H9 (cell line): ENCODE measurements around the gene ARHGEF17. TPM values are rescaled to one million over a fixed set of nuclear protein-coding genes. Genes with fewer than 3 reads are reported as not detected.

ENCODE experiments used
- DNase-seq: peaks from one replicate; pipeline ENCODE4 v3.0.0-alpha.2; 2017
- H2AFZ ChIP-seq: one replicate; pipeline ENCODE4 v1.6.1; 2013; ENCODE audit warnings: mild to moderate bottlenecking, low read length, control low read depth, moderate library complexity
- H2AK5ac ChIP-seq: 2 replicates; pipeline ENCODE4 v1.6.1; 2013; ENCODE audit warnings: low read length, control low read depth, mixed read lengths; ENCODE audit not compliant: insufficient read length
- H2BK120ac ChIP-seq: one replicate; pipeline ENCODE4 v1.6.1; 2013; ENCODE audit warnings: low read depth, mild to moderate bottlenecking, low read length, control low read depth, inconsistent platforms; ENCODE audit not compliant: poor library complexity, severe bottlenecking
- H2BK12ac ChIP-seq: 2 replicates; pipeline ENCODE4 v1.6.1; 2013; ENCODE audit warnings: low read length, control low read depth, mixed read lengths, low read depth; ENCODE audit not compliant: insufficient read length
- H2BK15ac ChIP-seq: 2 replicates; pipeline ENCODE4 v1.6.1; 2013; ENCODE audit warnings: low read depth, low read length, control low read depth
- H2BK20ac ChIP-seq: one replicate; pipeline ENCODE4 v1.6.1; 2013; ENCODE audit warnings: low read depth, mild to moderate bottlenecking, low read length, control low read depth, inconsistent platforms; ENCODE audit not compliant: poor library complexity, severe bottlenecking
- H2BK5ac ChIP-seq: 2 replicates; pipeline ENCODE4 v1.6.1; 2013; ENCODE audit warnings: low read length, control low read depth, mixed read lengths; ENCODE audit not compliant: insufficient read length
- H3K14ac ChIP-seq: 2 replicates; pipeline ENCODE4 v1.6.1; 2013; ENCODE audit warnings: low read length, control low read depth; ENCODE audit not compliant: insufficient read depth
- H3K18ac ChIP-seq: 2 replicates; pipeline ENCODE4 v1.6.1; 2013; ENCODE audit warnings: low read depth, mild to moderate bottlenecking, mixed read lengths, low read length, control low read depth; ENCODE audit not compliant: insufficient read length
- H3K23ac ChIP-seq: 2 replicates; pipeline ENCODE4 v1.6.1; 2013; ENCODE audit warnings: low read length, control low read depth, mixed read lengths, low read depth; ENCODE audit not compliant: insufficient read length
- H3K23me2 ChIP-seq: 2 replicates; pipeline ENCODE4 v1.6.1; 2013; ENCODE audit warnings: low read depth, mild to moderate bottlenecking, mixed read lengths, low read length, control low read depth; ENCODE audit not compliant: insufficient read length, poor library complexity, severe bottlenecking
- H3K27ac ChIP-seq: 2 replicates; pipeline ENCODE4 v1.5.1; 2013; ENCODE audit warnings: low read length, control low read depth, mixed read lengths, low read depth; ENCODE audit not compliant: insufficient read length
- H3K27me3 ChIP-seq: 2 replicates; pipeline ENCODE4 v1.6.1; 2013; ENCODE audit warnings: low read length, control low read depth, inconsistent platforms; ENCODE audit not compliant: insufficient read depth
- H3K4ac ChIP-seq: 2 replicates; pipeline ENCODE4 v1.6.1; 2013; ENCODE audit warnings: low read depth, mild to moderate bottlenecking, control low read depth, inconsistent platforms, low read length, moderate library complexity
- H3K4me1 ChIP-seq: 2 replicates; pipeline ENCODE4 v1.6.1; 2013; ENCODE audit warnings: low read length, control low read depth, inconsistent platforms; ENCODE audit not compliant: insufficient read depth
- H3K4me2 ChIP-seq: 2 replicates; pipeline ENCODE4 v1.6.1; 2013; ENCODE audit warnings: low read length, control low read depth, mixed read lengths; ENCODE audit not compliant: insufficient read length, insufficient read depth
- H3K56ac ChIP-seq: 2 replicates; pipeline ENCODE4 v1.6.1; 2013; ENCODE audit warnings: low read depth, mild to moderate bottlenecking, mixed read lengths, low read length, control low read depth; ENCODE audit not compliant: insufficient read length
- H3K79me1 ChIP-seq: 2 replicates; pipeline ENCODE4 v1.6.1; 2013; ENCODE audit warnings: low read depth, mild to moderate bottlenecking, moderate library complexity, low read length, control low read depth, inconsistent platforms; ENCODE audit not compliant: insufficient read depth, poor library complexity, severe bottlenecking
- H3K79me2 ChIP-seq: 2 replicates; pipeline ENCODE4 v1.6.1; 2013; ENCODE audit warnings: low read length, control low read depth, inconsistent platforms; ENCODE audit not compliant: insufficient read depth
- H3K9ac ChIP-seq: 2 replicates; pipeline ENCODE4 v1.6.1; 2013; ENCODE audit warnings: low read length, control low read depth, mixed read lengths; ENCODE audit not compliant: insufficient read length; ENCODE audit errors: extremely low read depth
- H3K9me3 ChIP-seq: one replicate; pipeline ENCODE4 v1.6.1; 2013; ENCODE audit warnings: low read depth, low read length, inconsistent platforms; ENCODE audit not compliant: control insufficient read depth
- H3T11ph ChIP-seq: one replicate; pipeline ENCODE4 v1.6.1; 2013; ENCODE audit warnings: mild to moderate bottlenecking, low read length, control low read depth, inconsistent platforms
- H4K20me1 ChIP-seq: one replicate; pipeline ENCODE4 v1.6.1; 2013; ENCODE audit not compliant: control insufficient read depth, insufficient read length, insufficient read depth
- H4K5ac ChIP-seq: 2 replicates; pipeline ENCODE4 v1.6.1; 2013; ENCODE audit warnings: low read depth, mild to moderate bottlenecking, mixed read lengths, low read length, control low read depth; ENCODE audit not compliant: insufficient read length
- H4K8ac ChIP-seq: replicated peaks from 2 replicates; pipeline ENCODE4 v1.6.1; 2013; ENCODE audit warnings: low read length, control low read depth, mixed read lengths, low read depth; ENCODE audit not compliant: insufficient read length
- H4K91ac ChIP-seq: 2 replicates; pipeline ENCODE4 v1.6.1; 2013; ENCODE audit warnings: low read depth, mild to moderate bottlenecking, moderate library complexity, mixed read lengths, low read length, control low read depth; ENCODE audit not compliant: insufficient read length
- H3K27ac Mint-ChIP-seq, 3 experiments: 2 replicates in 2 of 3; 3 replicates in 1 of 3; pipeline ENCODE4 v1.8.0; 2020 to 2021; ENCODE audit warnings: mixed read lengths in 3 of 3, mild to moderate bottlenecking in 1 of 3, moderate library complexity in 1 of 3
- H3K27me3 Mint-ChIP-seq: 2 replicates; pipeline ENCODE4 v1.8.0; 2021; ENCODE audit warnings: low read depth, mild to moderate bottlenecking, moderate library complexity, mixed read lengths
- H3K36me3 Mint-ChIP-seq, 3 experiments: 2 replicates in 2 of 3; 3 replicates in 1 of 3; pipeline ENCODE4 v1.8.0; 2020 to 2021; ENCODE audit warnings: low read depth in 3 of 3, mixed read lengths in 3 of 3; ENCODE audit not compliant: insufficient read depth in 1 of 3
- H3K4me1 Mint-ChIP-seq, 2 experiments: 2 replicates each; pipeline ENCODE4 v1.8.0; 2020; ENCODE audit warnings: mixed read lengths in 2 of 2
- H3K4me3 Mint-ChIP-seq, 2 experiments: 2 replicates in 1 of 2; 3 replicates in 1 of 2; pipeline ENCODE4 v1.8.0; 2020 to 2021; ENCODE audit warnings: mild to moderate bottlenecking in 2 of 2, mixed read lengths in 2 of 2, moderate library complexity in 1 of 2
- H3K9me3 Mint-ChIP-seq, 2 experiments: 2 replicates in 1 of 2; 3 replicates in 1 of 2; pipeline ENCODE4 v1.8.0; 2020; ENCODE audit warnings: mild to moderate bottlenecking in 2 of 2, mixed read lengths in 2 of 2, moderate library complexity in 1 of 2
- CTCF ChIP-seq: fragments of 200-600 bp; sonication (generic); conservative IDR thresholded peaks from 3 replicates; pipeline ENCODE4 v1.8.0; 2021; ENCODE audit warnings: antibody characterized with exemption, mild to moderate bottlenecking
- WGBS: extraction: QIAGEN DNeasy Blood & Tissue Kit; methylation state at CpG from one replicate; pipeline ENCODE4 v1.1.7; 2013; ENCODE audit warnings: missing lambda C conversion rate, low lambda C conversion rate, mixed read lengths; ENCODE audit not compliant: insufficient read length; ENCODE audit errors: extremely low coverage; 5-methylcytosine and 5-hydroxymethylcytosine counted together
- total RNA-seq: library from RNA; stranded (reverse); gene quantifications from 2 replicates; pipeline ENCODE4 v1.2.1, GENCODE V29; 2021

The ARHGEF17 gene
- total RNA-seq, 1 experiment from 2014 or later, result 7.4 TPM

DNA sequence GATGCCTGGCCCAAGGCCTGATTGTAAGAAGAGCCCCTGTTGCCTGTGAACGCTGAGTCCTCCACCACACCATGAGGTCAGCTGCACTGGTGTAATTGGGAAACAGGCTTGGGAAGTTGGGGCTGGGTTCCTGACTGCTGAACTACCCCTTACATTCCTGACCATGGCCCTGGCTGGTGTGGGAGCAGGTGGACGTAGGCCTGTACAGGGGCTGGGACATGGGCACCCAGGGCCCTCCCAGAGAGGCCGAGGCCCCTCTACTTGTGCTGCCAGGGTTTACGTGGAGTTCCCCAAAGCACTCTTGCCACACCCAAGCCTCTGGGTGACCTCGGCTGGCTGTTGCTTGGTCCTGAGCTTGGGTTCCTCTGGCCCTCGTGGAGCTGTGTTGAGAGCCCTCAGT lies 73.5 kb downstream of the ARHGEF17 start:
- Histone ChIP-seq H2AK5ac (no peak overlapping the region), H3K18ac (no peak overlapping the region), H3T11ph (no peak overlapping the region)

More for the DNA sequence above, 73.5 kb downstream of the ARHGEF17 start:
- no peak overlapping the region for H2BK5ac ChIP-seq
- no peak overlapping the region for H2BK20ac ChIP-seq
- H2BK12ac ChIP-seq, result no peak overlapping the region
- no peak overlapping the region for H2BK15ac ChIP-seq
- H3K27me3 ChIP-seq, result no peaks in the 10 kb centered on the region; the same call in 1 of the 2 replicates
- Mint-ChIP-seq H3K9me3 (no peaks in the 10 kb centered on the region), H3K27ac (no peak overlapping the region), H3K4me3 (no peak overlapping the region), H3K27me3 (peaks cover 13% of the 10 kb centered on the region), H3K4me1 (peaks cover 26 to 38% of the 10 kb centered on the region in 2 experiments), H3K36me3 (no peaks in the 10 kb centered on the region; a peak in 1 of 7 replicates)
- H4K8ac ChIP-seq, result no peak overlapping the region
- no peak overlapping the region for H3K56ac ChIP-seq
- H3K27ac ChIP-seq, result no peak overlapping the region
- no peak overlapping the region for H3K9ac ChIP-seq
- H3K9me3 ChIP-seq, result no peaks in the 10 kb centered on the region
- no peak overlapping the region for H4K5ac ChIP-seq
- no peaks in the 10 kb centered on the region for H3K79me1 ChIP-seq
- H3K23ac ChIP-seq, result no peak overlapping the region
- no peaks in the 10 kb centered on the region for H4K20me1 ChIP-seq
- no peak for DNase-seq
- no peak overlapping the region for H2BK120ac ChIP-seq
- H3K4me2 ChIP-seq, result no peak overlapping the region
- H3K14ac ChIP-seq, result no peak overlapping the region; the same call in 1 of the 2 replicates
- H3K79me2 ChIP-seq, result no peaks in the 10 kb centered on the region; the same call in 1 of the 2 replicates
- H3K23me2 ChIP-seq, result peaks cover 5% of the 10 kb centered on the region
- WGBS, result no CpG with 5 or more reads among the region's 6 CpGs
- no peak for TF ChIP-seq CTCF
- H2AFZ ChIP-seq, result no peak overlapping the region
- H3K4me1 ChIP-seq, result no peaks in the 10 kb centered on the region
- no peak overlapping the region for H4K91ac ChIP-seq
- H3K4ac ChIP-seq, result no peak overlapping the region
